Measurements from ENCODE around the gene RASGEF1C. TPM values are rescaled to one million over a fixed set of nuclear protein-coding genes. Genes with fewer than 3 reads are reported as not detected.
A peak's percentile ranks its signal among the peaks of the same experiment; 100 is the strongest.
"Not testable (repeated sequence)": the region's sequence is repeated elsewhere in the genome, so short reads cannot be mapped to it uniquely, and the experiment has no call there.

Gene RASGEF1C
- total and polyA plus RNA-seq, 8 donors, result 0.09 to 0.38 TPM; not detected in 6

GRCh38 chr5:180093241-180093640, 115.8 kb downstream of the RASGEF1C start:
- DNase-seq (no peak), FAIRE-seq (no peak)
- H3K27ac ChIP-seq, result peak overlapping the region in 1 of 4 donors; percentile 1

GRCh38 chr5:180090769-180091546, 118.1 kb downstream of the RASGEF1C start:
- no peaks in the 10 kb centered on the region for H3K9me3 ChIP-seq
- intact Hi-C loops (cut with DNase I), result loop anchor here in 1 of 3 donors (10.0 kb wide), 1 partner anchor 106 kb away; no protein-coding TSS in a partner anchor
- peaks cover 0 to 4% (median 4%) of the 10 kb centered on the region in 3 donors for H3K4me1 ChIP-seq
- WGBS, 2 donors, result 4 to 7% methylated on average over 17 of the region's 17 CpGs
- DNase-seq (peak in 5 of 6 donors; percentile 47 to 65 (median 59)), FAIRE-seq (no peak), ATAC-seq (peak; percentile 65 to 82 (median 78))
- no peaks in the 10 kb centered on the region for H3K27me3 ChIP-seq
- peak overlapping the region in 2 of 4 donors; percentile 37 to 71 for H3K27ac ChIP-seq
- H3K36me3 ChIP-seq, result no peaks in the 10 kb centered on the region
- peak overlapping the region in 3 of 4 donors; percentile 17 to 50 (median 18) for H3K4me3 ChIP-seq
- no peak for TF ChIP-seq CTCF (IDR thresholded peaks at IDR 0.05)

More at GRCh38 chr5:180093241-180093640, 115.8 kb downstream of the RASGEF1C start:
- 93 to 95% methylated on average over 6 of the region's 6 CpGs for WGBS, 2 donors
- Histone ChIP-seq H3K36me3 (no peaks in the 10 kb centered on the region), H3K27me3 (no peaks in the 10 kb centered on the region), H3K4me3 (no peak overlapping the region), H3K9me3 (no peaks in the 10 kb centered on the region), H3K4me1 (peaks cover 0 to 4% (median 3%) of the 10 kb centered on the region in 3 donors)
- intact Hi-C loops (cut with DNase I), result loop anchor here in 1 of 3 donors (10.0 kb wide), 1 partner anchor 108 kb away; no protein-coding TSS in a partner anchor
- ATAC-seq, result no peak
- no peak for TF ChIP-seq CTCF (IDR thresholded peaks at IDR 0.05)

- 7 to 8% methylated on average over 41 to 58 of the region's 58 CpGs for WGBS, 2 donors
These were observed 118.8 kb downstream of the RASGEF1C start for GRCh38 chr5:180090098-180090768.

GRCh38 chr5:180089628-180090027, 119.4 kb downstream of the RASGEF1C start:
- H3K4me3 ChIP-seq, result peak overlapping the region in 2 of 4 donors; percentile 18 to 50
- H3K27ac ChIP-seq, FAIRE-seq, DNase-seq, H3K9me3 ChIP-seq, H3K27me3 ChIP-seq, ATAC-seq, H3K36me3 ChIP-seq: not testable (repeated sequence)
- peaks cover 3 to 16% (median 12%) of the 10 kb centered on the region in 3 donors for H3K4me1 ChIP-seq
- WGBS, 2 donors, result 79 to 85% methylated on average over 18 of the region's 18 CpGs
- intact Hi-C loops (cut with DNase I), result loop anchor here in 1 of 3 donors (10.0 kb wide), 1 partner anchor 105 kb away; no protein-coding TSS in a partner anchor

More at GRCh38 chr5:180090098-180090768, 118.8 kb downstream of the RASGEF1C start:
- Histone ChIP-seq H3K9me3 (no peaks in the 10 kb centered on the region), H3K4me3 (peak overlapping the region; percentile 13 to 50 (median 18)), H3K4me1 (peaks cover 3 to 12% (median 11%) of the 10 kb centered on the region in 3 donors), H3K36me3 (no peaks in the 10 kb centered on the region), H3K27me3 (no peaks in the 10 kb centered on the region), H3K27ac (peak overlapping the region; percentile 18 to 71 (median 38))
- intact Hi-C loops (cut with DNase I), result loop anchor here in 1 of 3 donors (10.0 kb wide), 1 partner anchor 105 kb away; no protein-coding TSS in a partner anchor
- DNase-seq, result peak; percentile 55 to 93 (median 74)
- peak; percentile 88 to 93 (median 92) for TF ChIP-seq CTCF (IDR thresholded peaks at IDR 0.05)
- ATAC-seq, result peak; percentile 77 to 96 (median 90)
- no peak for FAIRE-seq

GRCh38 chr5:180088561-180088960, 120.5 kb downstream of the RASGEF1C start:
- no peak overlapping the region for H3K27ac ChIP-seq
- intact Hi-C loops (cut with DNase I), result no loop called here
- ATAC-seq, result no peak
- H3K9me3 ChIP-seq, result no peaks in the 10 kb centered on the region
- no peak for DNase-seq
- no peak for FAIRE-seq
- no peaks in the 10 kb centered on the region for H3K27me3 ChIP-seq
- 94 to 97% methylated on average over 8 of the region's 8 CpGs for WGBS, 2 donors
- H3K36me3 ChIP-seq, result no peaks in the 10 kb centered on the region
- TF ChIP-seq CTCF (IDR thresholded peaks at IDR 0.05), result no peak
- peaks cover 3 to 20% (median 12%) of the 10 kb centered on the region in 3 donors for H3K4me1 ChIP-seq
- H3K4me3 ChIP-seq, result no peak overlapping the region
